HUES6 (cell line): ENCODE data around the gene AMY1C.

Source experiments
- H3K27ac ChIP-seq: 2 replicates; pipeline ENCODE4 v1.7.0; 2013; ENCODE audit warnings: low read depth, mild to moderate bottlenecking, low read length, inconsistent platforms
- H3K27me3 ChIP-seq: 2 replicates; pipeline ENCODE4 v1.6.1; 2013; ENCODE audit warnings: low read length; ENCODE audit not compliant: control insufficient read depth, insufficient read depth
- H3K36me3 ChIP-seq: 2 replicates; pipeline ENCODE4 v1.6.1; 2013; ENCODE audit warnings: low read length; ENCODE audit not compliant: control insufficient read depth, insufficient read depth
- H3K4me1 ChIP-seq: 2 replicates; pipeline ENCODE4 v1.6.1; 2013; ENCODE audit warnings: low read length; ENCODE audit not compliant: control insufficient read depth, insufficient read depth
- H3K4me3 ChIP-seq: 2 replicates; pipeline ENCODE4 v1.5.1; 2013; ENCODE audit warnings: low read depth, low read length
- H3K9ac ChIP-seq: one replicate; pipeline ENCODE4 v1.6.1; 2013; ENCODE audit warnings: mild to moderate bottlenecking, low read length
- H3K9me3 ChIP-seq: 2 replicates; pipeline ENCODE4 v1.6.1; 2013; ENCODE audit warnings: low read depth, low read length; ENCODE audit not compliant: control insufficient read depth, insufficient read depth

Gene AMY1C

GRCh38 chr1:103761896-103762295, 12.2 kb downstream of the AMY1C start:
- Histone ChIP-seq H3K27ac (no peak overlapping the region), H3K36me3 (no peaks in the 10 kb centered on the region), H3K4me3 (no peak overlapping the region), H3K4me1 (no peaks in the 10 kb centered on the region), H3K9ac (no peak overlapping the region), H3K27me3 (no peaks in the 10 kb centered on the region), H3K9me3 (peaks cover 8% of the 10 kb centered on the region)

- H3K9ac ChIP-seq, result no peak overlapping the region
- H3K9me3 ChIP-seq, result no peaks in the 10 kb centered on the region
- H3K27me3 ChIP-seq, result no peaks in the 10 kb centered on the region
- H3K4me1 ChIP-seq, result no peaks in the 10 kb centered on the region
- H3K4me3 ChIP-seq, result no peak overlapping the region
- no peak overlapping the region for H3K27ac ChIP-seq
- no peaks in the 10 kb centered on the region for H3K36me3 ChIP-seq
These were observed 30.2 kb downstream of the AMY1C start for GRCh38 chr1:103779932-103780331.

DNA sequence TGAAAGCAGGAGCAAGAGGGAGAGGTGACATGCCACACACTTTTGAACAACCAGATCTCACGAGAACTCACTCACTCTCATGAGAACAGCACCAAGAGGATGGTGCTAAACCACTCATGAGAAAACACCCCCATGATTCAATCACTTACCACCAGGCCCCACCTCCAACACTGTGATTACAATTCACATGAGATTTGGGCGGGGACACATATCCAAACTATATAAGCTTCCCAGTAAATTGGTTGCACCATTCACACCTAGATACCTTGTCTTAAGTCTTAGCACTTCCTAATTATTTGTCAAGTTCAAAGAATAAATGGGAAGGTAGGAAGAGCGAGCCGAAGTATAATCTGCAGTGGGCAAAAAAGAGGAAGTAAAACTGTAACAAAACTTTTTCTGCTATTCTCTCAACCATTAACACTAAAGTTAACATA, 34.3 kb downstream of the AMY1C start:
- Histone ChIP-seq H3K27ac (no peak overlapping the region), H3K9me3 (no peaks in the 10 kb centered on the region), H3K4me3 (no peak overlapping the region), H3K4me1 (no peaks in the 10 kb centered on the region), H3K36me3 (no peaks in the 10 kb centered on the region), H3K9ac (no peak overlapping the region), H3K27me3 (no peaks in the 10 kb centered on the region)

GRCh38 chr1:103788377-103788776, 38.7 kb downstream of the AMY1C start:
- Histone ChIP-seq H3K27ac (no peak overlapping the region), H3K4me3 (no peak overlapping the region), H3K36me3 (no peaks in the 10 kb centered on the region), H3K27me3 (no peaks in the 10 kb centered on the region), H3K9ac (no peak overlapping the region), H3K4me1 (no peaks in the 10 kb centered on the region), H3K9me3 (no peaks in the 10 kb centered on the region)

DNA sequence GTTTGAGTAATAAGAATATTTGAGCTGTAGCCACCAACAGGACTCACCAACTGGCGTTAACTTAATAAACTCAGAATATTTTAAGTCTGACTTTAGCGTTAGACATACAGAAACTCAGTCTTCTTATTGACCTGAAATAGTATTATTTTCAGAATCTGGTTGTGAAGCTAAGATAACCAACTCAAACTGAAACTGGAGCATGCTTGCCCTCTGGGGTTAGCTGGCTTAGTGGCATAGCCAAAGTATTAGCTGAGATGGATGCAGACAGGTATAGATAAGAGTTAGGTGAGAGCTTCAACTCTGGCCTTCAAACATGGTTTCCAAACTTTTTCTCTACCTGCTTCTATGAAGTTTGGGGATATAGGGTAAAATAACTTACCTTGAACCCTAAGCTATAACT, 40.5 kb downstream of the AMY1C start:
- Histone ChIP-seq H3K4me1 (no peaks in the 10 kb centered on the region), H3K9me3 (no peaks in the 10 kb centered on the region), H3K36me3 (no peaks in the 10 kb centered on the region), H3K27me3 (no peaks in the 10 kb centered on the region), H3K27ac (no peak overlapping the region), H3K4me3 (no peak overlapping the region), H3K9ac (no peak overlapping the region)
